SU-DHL-6 (cell line): ENCODE measurements around the gene OXER1.

Experiments
- EZH2phosphoT487 ChIP-seq: fragments of 200-600 bp; sonication (generic), shearing (Covaris generic); conservative IDR thresholded peaks from 2 replicates; pipeline ENCODE4 v1.6.1; 2018; ENCODE audit warnings: mild to moderate bottlenecking, antibody characterized with exemption, low read length, moderate library complexity, mixed read lengths
- TF ChIP-seq, protein P1 (sequence below): fragments of 200-600 bp; sonication (generic); IDR thresholded peaks from one replicate; pipeline ENCODE4 v1.5.1; 2017; ENCODE audit warnings: antibody characterized with exemption, mild to moderate bottlenecking, low read length, moderate library complexity; ENCODE audit not compliant: insufficient read depth, poor library complexity, severe bottlenecking

DNA sequence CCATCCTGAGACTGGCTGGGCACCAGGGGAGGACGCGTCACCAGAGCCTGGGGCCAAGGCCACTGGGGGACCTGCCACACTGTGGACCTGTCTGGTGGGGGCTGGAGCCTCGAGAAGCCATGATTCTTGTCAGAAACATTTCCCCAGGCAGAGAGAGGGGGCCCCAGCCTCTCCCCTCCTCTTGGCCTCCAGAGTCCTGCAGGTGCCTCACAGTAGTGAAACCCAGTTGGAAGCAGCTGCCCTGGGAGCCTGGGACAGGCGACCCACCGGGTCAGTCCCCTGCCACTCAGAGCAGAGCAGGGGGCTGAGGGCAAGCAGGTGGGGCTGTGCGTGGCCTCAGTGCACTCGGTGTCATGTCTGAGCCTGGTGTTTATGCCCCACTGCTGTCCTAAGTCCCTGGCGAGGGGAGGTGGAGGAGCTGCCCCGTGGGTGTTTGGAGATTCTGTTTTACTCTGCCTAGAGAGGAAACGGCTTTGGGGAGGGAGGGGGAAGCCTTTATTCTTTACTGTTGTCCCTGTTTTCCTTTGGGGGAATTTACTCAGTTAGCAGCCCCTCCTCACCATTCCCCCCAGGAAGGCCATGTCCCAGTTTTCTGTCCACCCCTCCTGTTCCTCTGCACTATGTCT, 7.7 kb downstream of the OXER1 start:
- TF ChIP-seq, protein P1, sequence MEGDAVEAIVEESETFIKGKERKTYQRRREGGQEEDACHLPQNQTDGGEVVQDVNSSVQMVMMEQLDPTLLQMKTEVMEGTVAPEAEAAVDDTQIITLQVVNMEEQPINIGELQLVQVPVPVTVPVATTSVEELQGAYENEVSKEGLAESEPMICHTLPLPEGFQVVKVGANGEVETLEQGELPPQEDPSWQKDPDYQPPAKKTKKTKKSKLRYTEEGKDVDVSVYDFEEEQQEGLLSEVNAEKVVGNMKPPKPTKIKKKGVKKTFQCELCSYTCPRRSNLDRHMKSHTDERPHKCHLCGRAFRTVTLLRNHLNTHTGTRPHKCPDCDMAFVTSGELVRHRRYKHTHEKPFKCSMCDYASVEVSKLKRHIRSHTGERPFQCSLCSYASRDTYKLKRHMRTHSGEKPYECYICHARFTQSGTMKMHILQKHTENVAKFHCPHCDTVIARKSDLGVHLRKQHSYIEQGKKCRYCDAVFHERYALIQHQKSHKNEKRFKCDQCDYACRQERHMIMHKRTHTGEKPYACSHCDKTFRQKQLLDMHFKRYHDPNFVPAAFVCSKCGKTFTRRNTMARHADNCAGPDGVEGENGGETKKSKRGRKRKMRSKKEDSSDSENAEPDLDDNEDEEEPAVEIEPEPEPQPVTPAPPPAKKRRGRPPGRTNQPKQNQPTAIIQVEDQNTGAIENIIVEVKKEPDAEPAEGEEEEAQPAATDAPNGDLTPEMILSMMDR: no peak
- TF ChIP-seq EZH2phosphoT487: no peak
